B cell (primary cell): ENCODE results near the gene DAG1. TPM values are rescaled to one million over a fixed set of nuclear protein-coding genes. Genes with fewer than 3 reads are reported as not detected.

Experiments
- ATAC-seq: fragments of 200-7000 bp; cut with Tn5 transposase; one replicate; pipeline ENCODE4 v1.10.0; 2021; ENCODE audit warnings: low read depth, mild to moderate bottlenecking, moderate number of reproducible peaks, moderate library complexity
- CTCF ChIA-PET: fragments of 350-600 bp; sonication (Branson Sonifier 250); formaldehyde crosslinking; loops from one replicate; lab custom pipeline; 2021; ENCODE audit warnings: antibody characterized with exemption, inconsistent platforms; lab: Charles Lee
- POLR2A ChIA-PET: fragments of 350-600 bp; sonication (Branson Sonifier 250); formaldehyde crosslinking; loops from one replicate; lab custom pipeline; 2021; ENCODE audit warnings: antibody characterized with exemption; lab: Charles Lee
- DNase-seq: peaks from one replicate; pipeline ENCODE4 v3.0.0; 2013
- H2AFZ ChIP-seq: 2 replicates; pipeline ENCODE4 v1.6.1; 2012; ENCODE audit warnings: mild to moderate bottlenecking, low read depth, low read length; ENCODE audit not compliant: insufficient read depth, poor library complexity, severe bottlenecking
- H3K27ac ChIP-seq, 2 donors: 1 replicate in 1 of 2; 2 replicates in 1 of 2; pipeline ENCODE4 v1.5.1; 2012 to 2013; ENCODE audit warnings: low read length in 2 of 2, mild to moderate bottlenecking in 2 of 2, moderate library complexity in 1 of 2
- H3K27me3 ChIP-seq, 4 experiments: fragments of 200-600 bp in 1 of 4; sonication (generic) in 1 of 4; replicated peaks in 1 of 4; 1 replicate in 2 of 4; 2 replicates in 2 of 4; pipeline versions ENCODE4 v1.6.1 to v1.7.0; 2013 to 2016; ENCODE audit warnings: low read length in 3 of 4, mild to moderate bottlenecking in 2 of 4, mixed read lengths in 1 of 4, moderate library complexity in 1 of 4; ENCODE audit not compliant: insufficient read depth in 4 of 4, control insufficient read depth in 3 of 4; ENCODE audit errors: control extremely low read depth in 1 of 4
- H3K36me3 ChIP-seq, 2 experiments: replicated peaks in 1 of 2; 1 replicate in 1 of 2; 2 replicates in 1 of 2; pipeline versions ENCODE4 v1.6.1 to v1.7.1; 2013; ENCODE audit warnings: low read length in 1 of 2; ENCODE audit not compliant: insufficient read depth in 2 of 2, control insufficient read depth in 1 of 2; ENCODE audit errors: control extremely low read depth in 1 of 2, extremely low read depth in 1 of 2
- H3K4me1 ChIP-seq, 2 donors: fragments of 200-600 bp in 1 of 2; sonication (generic) in 1 of 2; 1 replicate in 1 of 2; 2 replicates in 1 of 2; pipeline versions ENCODE4 v1.5.1 to v1.6.1; 2013 to 2017; ENCODE audit warnings: low read length in 2 of 2; ENCODE audit not compliant: control insufficient read depth in 2 of 2, insufficient read depth in 2 of 2
- H3K4me2 ChIP-seq: replicated peaks from 2 replicates; pipeline ENCODE3; 2012; ENCODE audit warnings: mild to moderate bottlenecking, low read depth, low read length; ENCODE audit not compliant: poor library complexity, severe bottlenecking
- H3K4me3 ChIP-seq, 5 experiments: fragments of 200-600 bp in 1 of 5; sonication (generic) in 1 of 5; 1 replicate in 3 of 5; 2 replicates in 2 of 5; pipeline versions ENCODE4 v1.5.1 to v1.7.0; 2011 to 2016; ENCODE audit warnings: low read length in 4 of 5, mild to moderate bottlenecking in 4 of 5, low read depth in 2 of 5, control low read depth in 1 of 5, moderate library complexity in 1 of 5; ENCODE audit not compliant: insufficient read depth in 1 of 5; ENCODE audit errors: control extremely low read depth in 1 of 5, extremely low read depth in 1 of 5
- H3K79me2 ChIP-seq: fragments of 200-600 bp; sonication (generic); one replicate; pipeline ENCODE4 v1.6.0; 2016; ENCODE audit warnings: low read length; ENCODE audit not compliant: control insufficient read depth, insufficient read depth
- H3K9ac ChIP-seq: fragments of 200-600 bp; sonication (generic); 2 replicates; pipeline ENCODE4 v1.6.1; 2017; ENCODE audit warnings: mild to moderate bottlenecking, low read length, moderate library complexity
- H3K9me3 ChIP-seq, 3 donors: one replicate each; pipeline versions ENCODE4 v1.6.1 to v1.7.1; 2013; ENCODE audit warnings: low read length in 2 of 3; ENCODE audit not compliant: control insufficient read depth in 2 of 3, insufficient read depth in 1 of 3; ENCODE audit errors: control extremely low read depth in 1 of 3
- H4K20me1 ChIP-seq: 2 replicates; pipeline ENCODE4 v1.6.0; 2012; ENCODE audit warnings: mild to moderate bottlenecking, low read length; ENCODE audit not compliant: insufficient read depth, control insufficient read depth, poor library complexity, severe bottlenecking
- H3K27ac Mint-ChIP-seq: one replicate; pipeline ENCODE4 v1.8.0; 2021; ENCODE audit warnings: mixed read lengths
- H3K27me3 Mint-ChIP-seq: one replicate; pipeline ENCODE4 v1.8.0; 2021; ENCODE audit warnings: mixed read lengths
- H3K4me1 Mint-ChIP-seq: one replicate; pipeline ENCODE4 v1.8.0; 2021; ENCODE audit warnings: mixed read lengths
- H3K4me3 Mint-ChIP-seq: one replicate; pipeline ENCODE4 v1.8.0; 2021; ENCODE audit warnings: mixed read lengths
- H3K9me3 Mint-ChIP-seq: one replicate; pipeline ENCODE4 v1.8.0; 2022; ENCODE audit warnings: mixed read lengths; ENCODE audit not compliant: insufficient read depth
- EZH2 ChIP-seq: IDR thresholded peaks from 2 replicates; pipeline ENCODE4 v1.6.1; 2012; ENCODE audit warnings: borderline replicate concordance, low read depth, mild to moderate bottlenecking, moderate library complexity, low read length; ENCODE audit not compliant: insufficient read depth, poor library complexity, severe bottlenecking
- WGBS: methylation state at CpG from one replicate; pipeline ENCODE4 v1.1.5; 2013; ENCODE audit warnings: missing lambda C conversion rate; ENCODE audit not compliant: insufficient coverage; 5-methylcytosine and 5-hydroxymethylcytosine counted together
- intact Hi-C: fragments of 100-400 bp; cut with micrococcal nuclease; formaldehyde crosslinking; loops from one replicate; pipeline ENCODE4 v1.10.0; 2022
- polyA plus RNA-seq: library from polyadenylated mRNA; depleted of rRNA; stranded (reverse); fragments of >200 nt; gene quantifications from 2 replicates; pipeline ENCODE4 v1.2.3, GENCODE V29; 2012
- total RNA-seq, 2 donors: library from RNA; stranded (reverse); fragments of 120-200 nt in 1 of 2; gene quantifications; 1 replicate in 1 of 2; 2 replicates in 1 of 2; pipeline versions ENCODE4 v1.2.3 to v1.2.4, GENCODE V29; 2013 to 2022
- TF ChIP-seq, protein P1 (sequence below): fragments of 200-600 bp; IDR thresholded peaks from one replicate; pipeline ENCODE4 v1.8.0; 2022; ENCODE audit warnings: antibody characterized with exemption, mild to moderate bottlenecking

Gene DAG1
- total and polyA plus RNA-seq, 2 donors (not counting 1 experiment from before 2014, with no cell fraction given), result 9.6 to 27.2 TPM

DNA sequence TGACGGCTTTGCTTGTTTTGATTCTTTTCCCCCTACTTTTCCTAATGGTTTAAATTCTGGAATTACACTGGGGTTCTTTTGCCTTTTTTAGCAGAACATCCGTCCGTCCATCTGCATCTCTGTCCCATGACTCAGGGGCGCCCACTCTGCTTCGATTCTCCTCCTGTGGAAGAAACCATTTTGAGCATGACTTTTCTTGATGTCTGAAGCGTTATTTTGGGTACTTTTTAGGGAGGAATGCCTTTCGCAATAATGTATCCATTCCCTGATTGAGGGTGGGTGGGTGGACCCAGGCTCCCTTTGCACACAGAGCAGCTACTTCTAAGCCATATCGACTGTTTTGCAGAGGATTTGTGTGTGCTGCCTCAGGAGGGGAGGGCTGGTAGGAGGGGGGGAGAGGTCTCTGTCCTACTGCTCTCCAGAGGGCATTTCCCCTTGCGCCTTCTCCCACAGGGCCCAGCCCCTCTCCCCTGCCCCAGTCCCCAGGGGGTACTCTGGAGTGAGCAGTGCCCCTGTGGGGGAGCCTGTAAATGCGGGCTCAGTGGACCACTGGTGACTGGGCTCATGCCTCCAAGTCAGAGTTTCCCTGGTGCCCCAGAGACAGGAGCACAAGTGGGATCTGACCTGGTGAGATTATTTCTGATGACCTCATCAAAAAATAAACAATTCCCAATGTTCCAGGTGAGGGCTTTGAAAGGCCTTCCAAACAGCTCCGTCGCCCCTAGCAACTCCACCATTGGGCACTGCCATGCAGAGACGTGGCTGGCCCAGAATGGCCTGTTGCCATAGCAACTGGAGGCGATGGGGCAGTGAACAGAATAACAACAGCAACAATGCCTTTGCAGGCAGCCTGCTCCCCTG is 64.7 kb downstream of the DAG1 start:
- DNase-seq, result no peak
- 98% methylated on average over 10 of the region's 14 CpGs for WGBS
- intact Hi-C loops, result no loop called here
- Mint-ChIP-seq H3K27me3 (no peaks in the 10 kb centered on the region), H3K4me3 (no peak overlapping the region), H3K27ac (no peak overlapping the region), H3K4me1 (peaks cover 5% of the 10 kb centered on the region), H3K9me3 (no peaks in the 10 kb centered on the region)
- Histone ChIP-seq H3K27ac (no peak overlapping the region), H3K4me1 (no peaks in the 10 kb centered on the region), H3K27me3 (no peaks in the 10 kb centered on the region), H3K9me3 (no peaks in the 10 kb centered on the region), H2AFZ (no peak overlapping the region), H3K9ac (no peak overlapping the region), H3K4me3 (no peak overlapping the region), H3K79me2 (peaks cover 7% of the 10 kb centered on the region), H3K36me3 (peaks cover 0 to 31% of the 10 kb centered on the region in 2 experiments), H3K4me2 (no peak overlapping the region), H4K20me1 (peaks cover 10% of the 10 kb centered on the region)
- POLR2A ChIA-PET, result no interaction called here
- TF ChIP-seq, protein P1, sequence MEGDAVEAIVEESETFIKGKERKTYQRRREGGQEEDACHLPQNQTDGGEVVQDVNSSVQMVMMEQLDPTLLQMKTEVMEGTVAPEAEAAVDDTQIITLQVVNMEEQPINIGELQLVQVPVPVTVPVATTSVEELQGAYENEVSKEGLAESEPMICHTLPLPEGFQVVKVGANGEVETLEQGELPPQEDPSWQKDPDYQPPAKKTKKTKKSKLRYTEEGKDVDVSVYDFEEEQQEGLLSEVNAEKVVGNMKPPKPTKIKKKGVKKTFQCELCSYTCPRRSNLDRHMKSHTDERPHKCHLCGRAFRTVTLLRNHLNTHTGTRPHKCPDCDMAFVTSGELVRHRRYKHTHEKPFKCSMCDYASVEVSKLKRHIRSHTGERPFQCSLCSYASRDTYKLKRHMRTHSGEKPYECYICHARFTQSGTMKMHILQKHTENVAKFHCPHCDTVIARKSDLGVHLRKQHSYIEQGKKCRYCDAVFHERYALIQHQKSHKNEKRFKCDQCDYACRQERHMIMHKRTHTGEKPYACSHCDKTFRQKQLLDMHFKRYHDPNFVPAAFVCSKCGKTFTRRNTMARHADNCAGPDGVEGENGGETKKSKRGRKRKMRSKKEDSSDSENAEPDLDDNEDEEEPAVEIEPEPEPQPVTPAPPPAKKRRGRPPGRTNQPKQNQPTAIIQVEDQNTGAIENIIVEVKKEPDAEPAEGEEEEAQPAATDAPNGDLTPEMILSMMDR, result no peak
- no peak for TF ChIP-seq EZH2
- CTCF ChIA-PET, result no interaction called here
- ATAC-seq, result no peak
